MM.1S (cell line): ENCODE results near the gene PHLPP2.

Experiments used
- DNase-seq: peaks from one replicate; pipeline ENCODE4 v3.0.0-alpha.2; 2015
- H2AFZ ChIP-seq: fragments of 300-600 bp; sonication (generic); 2 replicates; pipeline ENCODE4 v1.6.0; 2016; ENCODE audit warnings: antibody characterized with exemption, low read length
- H3F3A ChIP-seq: fragments of 300-600 bp; sonication (generic); 2 replicates; pipeline ENCODE4 v1.6.1; 2016; ENCODE audit warnings: mild to moderate bottlenecking, antibody characterized with exemption, low read length, moderate library complexity, mixed read lengths; ENCODE audit not compliant: insufficient read depth
- H3K27ac ChIP-seq: fragments of 300-600 bp; sonication (generic); 2 replicates; pipeline ENCODE4 v1.5.1; 2016; ENCODE audit warnings: mild to moderate bottlenecking, low read length
- H3K27me3 ChIP-seq: fragments of 300-600 bp; sonication (generic); replicated peaks from 2 replicates; pipeline ENCODE4 v1.6.0; 2016; ENCODE audit warnings: low read length; ENCODE audit not compliant: insufficient read depth
- H3K36me3 ChIP-seq: fragments of 300-600 bp; sonication (generic); replicated peaks from 2 replicates; pipeline ENCODE4 v1.6.1; 2016; ENCODE audit warnings: mild to moderate bottlenecking, low read length, mixed read lengths; ENCODE audit not compliant: insufficient read depth
- H3K4me1 ChIP-seq: fragments of 300-600 bp; sonication (generic); 2 replicates; pipeline ENCODE4 v1.6.1; 2016; ENCODE audit warnings: low read length, mixed read lengths
- H3K4me2 ChIP-seq: fragments of 300-600 bp; sonication (generic); 2 replicates; pipeline ENCODE4 v1.6.0; 2016; ENCODE audit warnings: low read depth, low read length
- H3K4me3 ChIP-seq: fragments of 300-600 bp; sonication (generic); 2 replicates; pipeline ENCODE4 v1.5.1; 2016; ENCODE audit warnings: low read length, mixed read lengths
- H3K79me2 ChIP-seq: fragments of 300-600 bp; sonication (generic); 2 replicates; pipeline ENCODE4 v1.6.1; 2016; ENCODE audit warnings: mixed run types, low read length, mixed read lengths
- H3K9ac ChIP-seq: fragments of 300-600 bp; sonication (generic); 2 replicates; pipeline ENCODE4 v1.6.1; 2016; ENCODE audit warnings: low read length, mixed read lengths
- H3K9me2 ChIP-seq: fragments of 300-600 bp; sonication (generic); replicated peaks from 2 replicates; pipeline ENCODE4 v1.6.1; 2016; ENCODE audit warnings: mild to moderate bottlenecking, low read length, mixed read lengths; ENCODE audit not compliant: insufficient read depth
- H3K9me3 ChIP-seq: fragments of 300-600 bp; sonication (generic); replicated peaks from 2 replicates; pipeline ENCODE4 v1.6.1; 2016; ENCODE audit warnings: mild to moderate bottlenecking, low read length, mixed read lengths; ENCODE audit not compliant: insufficient read depth
- H4K20me1 ChIP-seq: fragments of 300-600 bp; sonication (generic); 2 replicates; pipeline ENCODE4 v1.6.1; 2016; ENCODE audit warnings: mild to moderate bottlenecking, low read length, moderate library complexity, mixed read lengths; ENCODE audit not compliant: insufficient read depth
- EZH2 ChIP-seq: fragments of 300-600 bp; sonication (generic); optimal IDR thresholded peaks from 2 replicates; pipeline ENCODE3; 2017; ENCODE audit warnings: low read depth, mild to moderate bottlenecking, antibody characterized with exemption, low read length, mixed read lengths
- EZH2phosphoT487 ChIP-seq: fragments of 300-600 bp; sonication (generic); IDR thresholded peaks from 2 replicates; pipeline ENCODE4 v1.6.1; 2018; ENCODE audit warnings: antibody characterized with exemption, low read length
- TF ChIP-seq, protein P1 (sequence below): fragments of 300-600 bp; sonication (generic); IDR thresholded peaks from 2 replicates; pipeline ENCODE4 v1.5.1; 2016; ENCODE audit warnings: antibody characterized with exemption, low read length, mixed read lengths

The PHLPP2 gene

DNA sequence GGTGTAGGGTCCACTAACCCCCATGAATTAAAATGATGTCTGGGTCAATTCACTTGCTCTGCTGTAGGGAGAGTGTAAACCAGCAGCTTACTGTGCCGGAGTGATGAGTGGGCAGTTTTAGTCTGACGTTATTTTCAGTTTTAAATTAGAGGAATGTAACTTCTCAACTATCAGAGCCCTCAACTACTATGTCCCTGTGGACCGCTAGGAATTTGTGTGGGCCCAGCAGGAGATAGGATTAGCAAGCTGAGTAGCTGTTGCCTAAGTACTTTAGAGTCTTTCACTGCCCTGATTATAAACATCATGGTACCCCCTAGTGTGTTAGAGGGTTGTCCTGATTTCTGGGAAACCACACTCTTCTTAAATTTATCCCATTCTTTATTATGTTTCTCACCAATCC, 87.1 kb downstream of the PHLPP2 start:
- H3K4me1 ChIP-seq = no peaks in the 10 kb centered on the region
- H4K20me1 ChIP-seq = no peaks in the 10 kb centered on the region
- H3K4me3 ChIP-seq = no peak overlapping the region
- H3K79me2 ChIP-seq = no peaks in the 10 kb centered on the region
- no peak overlapping the region for H2AFZ ChIP-seq
- H3K36me3 ChIP-seq = no peaks in the 10 kb centered on the region
- no peak overlapping the region for H3K9ac ChIP-seq
- H3K9me3 ChIP-seq = no peaks in the 10 kb centered on the region
- H3K27ac ChIP-seq = no peak overlapping the region
- no peaks in the 10 kb centered on the region for H3F3A ChIP-seq
- no peaks in the 10 kb centered on the region for H3K27me3 ChIP-seq
- no peak for DNase-seq
- no peak overlapping the region for H3K4me2 ChIP-seq
- TF ChIP-seq, protein P1, sequence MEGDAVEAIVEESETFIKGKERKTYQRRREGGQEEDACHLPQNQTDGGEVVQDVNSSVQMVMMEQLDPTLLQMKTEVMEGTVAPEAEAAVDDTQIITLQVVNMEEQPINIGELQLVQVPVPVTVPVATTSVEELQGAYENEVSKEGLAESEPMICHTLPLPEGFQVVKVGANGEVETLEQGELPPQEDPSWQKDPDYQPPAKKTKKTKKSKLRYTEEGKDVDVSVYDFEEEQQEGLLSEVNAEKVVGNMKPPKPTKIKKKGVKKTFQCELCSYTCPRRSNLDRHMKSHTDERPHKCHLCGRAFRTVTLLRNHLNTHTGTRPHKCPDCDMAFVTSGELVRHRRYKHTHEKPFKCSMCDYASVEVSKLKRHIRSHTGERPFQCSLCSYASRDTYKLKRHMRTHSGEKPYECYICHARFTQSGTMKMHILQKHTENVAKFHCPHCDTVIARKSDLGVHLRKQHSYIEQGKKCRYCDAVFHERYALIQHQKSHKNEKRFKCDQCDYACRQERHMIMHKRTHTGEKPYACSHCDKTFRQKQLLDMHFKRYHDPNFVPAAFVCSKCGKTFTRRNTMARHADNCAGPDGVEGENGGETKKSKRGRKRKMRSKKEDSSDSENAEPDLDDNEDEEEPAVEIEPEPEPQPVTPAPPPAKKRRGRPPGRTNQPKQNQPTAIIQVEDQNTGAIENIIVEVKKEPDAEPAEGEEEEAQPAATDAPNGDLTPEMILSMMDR = no peak
- TF ChIP-seq EZH2phosphoT487 (no peak), EZH2 (no peak)
- H3K9me2 ChIP-seq = no peaks in the 10 kb centered on the region

DNA sequence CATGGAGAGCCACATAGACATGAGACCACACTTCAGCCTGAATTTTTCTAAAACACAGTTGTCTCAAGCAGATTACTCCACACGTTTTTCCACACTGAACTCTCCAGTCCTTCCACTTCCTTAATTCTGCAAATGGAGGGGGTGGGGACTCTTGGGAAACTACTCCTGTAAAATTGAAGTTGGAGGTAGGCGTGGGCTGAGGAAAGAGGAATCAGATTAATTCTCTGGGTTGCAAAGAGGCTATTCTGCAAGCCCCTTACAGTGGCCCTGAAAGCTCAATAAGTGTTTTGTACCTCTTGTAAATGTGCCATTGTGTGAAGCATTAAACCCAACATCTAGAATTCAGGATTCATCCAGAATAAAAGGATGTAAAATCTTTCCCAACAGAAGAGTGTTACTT, 88.9 kb downstream of the PHLPP2 start:
- no peaks in the 10 kb centered on the region for H3K9me3 ChIP-seq
- no peak for DNase-seq
- H3K27ac ChIP-seq = no peak overlapping the region
- H3K4me1 ChIP-seq = no peaks in the 10 kb centered on the region
- H3K4me2 ChIP-seq = no peak overlapping the region
- H3K79me2 ChIP-seq = no peaks in the 10 kb centered on the region
- H3K27me3 ChIP-seq = no peaks in the 10 kb centered on the region
- no peak overlapping the region for H3K4me3 ChIP-seq
- H3K9me2 ChIP-seq = no peaks in the 10 kb centered on the region
- no peaks in the 10 kb centered on the region for H4K20me1 ChIP-seq
- H2AFZ ChIP-seq = no peak overlapping the region
- TF ChIP-seq EZH2 (no peak), EZH2phosphoT487 (no peak)
- no peaks in the 10 kb centered on the region for H3F3A ChIP-seq
- no peaks in the 10 kb centered on the region for H3K36me3 ChIP-seq
- H3K9ac ChIP-seq = no peak overlapping the region

DNA sequence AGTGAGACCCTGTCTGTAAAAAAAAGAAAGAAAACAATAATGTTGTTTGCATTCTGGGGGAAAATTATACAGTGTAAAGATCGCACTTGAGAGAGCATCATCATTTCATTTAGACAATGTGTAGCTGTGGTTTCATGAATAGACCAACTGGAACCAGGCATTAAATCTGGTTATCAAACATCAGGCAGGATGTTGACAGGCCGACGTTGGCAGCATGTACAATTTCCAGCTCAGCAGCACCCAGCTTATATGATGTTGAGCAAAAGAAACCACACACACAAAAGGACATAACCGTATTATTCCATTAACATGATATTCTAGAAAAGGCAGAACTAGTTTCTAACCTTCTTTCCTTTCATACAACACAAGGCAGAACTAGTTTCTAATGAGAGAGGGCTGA, 92.7 kb downstream of the PHLPP2 start:
- Histone ChIP-seq H3K36me3 (no peaks in the 10 kb centered on the region), H3K9me2 (no peaks in the 10 kb centered on the region), H3F3A (no peaks in the 10 kb centered on the region)

DNA sequence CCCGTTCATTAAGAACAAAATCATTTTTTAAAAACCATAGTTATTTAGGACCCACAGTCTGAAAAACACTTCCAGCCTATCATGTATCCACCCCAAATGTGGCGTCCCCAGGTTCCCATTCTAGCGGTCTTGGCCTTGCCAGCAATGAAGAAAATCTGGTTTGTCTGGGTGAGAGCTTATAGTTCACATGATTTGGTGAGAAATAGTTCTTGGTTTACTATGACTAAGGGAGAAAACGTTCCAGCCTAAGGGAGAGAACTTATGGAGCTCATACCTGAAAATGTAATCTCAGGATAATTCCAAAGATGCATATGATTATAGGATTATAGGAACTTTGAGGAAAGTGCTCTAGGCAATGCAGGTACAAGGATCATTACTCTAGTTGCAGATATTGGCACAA, 93.7 kb downstream of the PHLPP2 start:
- TF ChIP-seq, protein P1 = no peak
- no peak for TF ChIP-seq EZH2phosphoT487
- no peak for TF ChIP-seq EZH2
- no peak for DNase-seq
- Histone ChIP-seq H3K4me2 (no peak overlapping the region), H3K4me1 (no peaks in the 10 kb centered on the region), H3F3A (no peaks in the 10 kb centered on the region), H3K9me2 (no peaks in the 10 kb centered on the region), H3K79me2 (peaks cover 3% of the 10 kb centered on the region; the same call in 1 of the 2 replicates), H3K4me3 (no peak overlapping the region), H2AFZ (no peak overlapping the region), H3K9ac (no peak overlapping the region), H3K27ac (no peak overlapping the region), H3K9me3 (no peaks in the 10 kb centered on the region), H3K36me3 (no peaks in the 10 kb centered on the region), H3K27me3 (no peaks in the 10 kb centered on the region), H4K20me1 (no peaks in the 10 kb centered on the region)

More for the DNA sequence above, 92.7 kb downstream of the PHLPP2 start:
- Histone ChIP-seq H3K27ac (no peak overlapping the region), H3K79me2 (no peaks in the 10 kb centered on the region; the same call in 1 of the 2 replicates), H3K4me1 (no peaks in the 10 kb centered on the region), H3K9ac (no peak overlapping the region), H3K4me3 (no peak overlapping the region), H2AFZ (no peak overlapping the region), H3K9me3 (no peaks in the 10 kb centered on the region), H3K4me2 (no peak overlapping the region), H4K20me1 (no peaks in the 10 kb centered on the region), H3K27me3 (no peaks in the 10 kb centered on the region)
- TF ChIP-seq, protein P1 = no peak
- no peak for TF ChIP-seq EZH2
- no peak for TF ChIP-seq EZH2phosphoT487
- DNase-seq = no peak
